GM12892 (cell line): Measurements from ENCODE around the gene GCK.

ENCODE experiments used
- POLR2A ChIP-seq: IDR thresholded peaks from 2 replicates; pipeline ENCODE4 v1.6.1; 2011; ENCODE audit warnings: low read depth, low read length, control low read depth
- POLR2AphosphoS5 ChIP-seq: IDR thresholded peaks from 2 replicates; pipeline ENCODE4 v1.6.1; 2011; ENCODE audit warnings: low read depth, low read length, control low read depth
- TAF1 ChIP-seq: IDR thresholded peaks from 2 replicates; pipeline ENCODE4 v1.6.1; 2011; ENCODE audit warnings: low read depth, mild to moderate bottlenecking, control low read depth, low read length, borderline replicate concordance

DNA sequence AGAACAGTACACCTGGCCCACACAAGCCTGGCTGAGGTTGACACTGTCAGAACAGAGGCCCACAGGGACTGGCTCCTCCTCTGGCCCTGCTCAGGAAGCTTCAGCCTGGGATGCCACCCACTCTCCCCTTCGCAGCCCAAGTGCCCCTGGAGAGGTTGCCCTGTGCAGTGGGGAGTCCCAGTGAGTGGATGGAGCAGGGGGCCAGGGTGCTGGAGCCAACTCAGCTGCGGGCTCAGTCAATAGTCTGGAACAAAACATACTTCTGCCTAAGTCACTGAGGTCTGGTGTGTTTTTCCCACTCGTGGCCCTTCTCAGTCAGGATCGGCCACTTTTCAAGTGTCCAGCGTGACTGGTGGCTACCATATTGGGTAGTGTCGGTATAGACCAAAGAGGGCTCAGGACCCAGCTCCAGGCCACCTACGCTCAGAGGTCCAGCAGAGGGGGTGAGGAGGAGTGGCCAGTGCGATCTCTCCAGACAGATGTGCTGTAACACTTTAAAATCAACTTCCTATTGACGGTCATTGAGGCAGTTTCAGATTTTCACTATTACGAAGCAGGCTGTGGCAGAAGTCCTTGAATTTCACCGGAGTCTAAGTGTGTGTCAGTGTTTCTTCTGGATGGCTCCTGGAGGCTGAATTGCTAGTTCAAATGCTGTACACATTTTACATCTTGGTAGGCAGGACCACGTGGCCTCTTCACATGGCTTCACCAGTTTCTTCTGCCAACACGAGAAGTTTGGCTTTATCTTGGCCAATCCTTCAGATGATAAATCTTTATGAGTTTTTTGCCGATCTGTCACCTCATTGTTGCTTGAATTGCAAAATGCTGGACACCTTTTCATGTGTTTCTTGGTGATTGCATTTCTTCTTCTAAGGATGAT, 994 bp upstream of the GCK start:
- TF ChIP-seq POLR2AphosphoS5 (no peak), POLR2A (no peak), TAF1 (no peak)
